AG09319 (cell line): ENCODE results near the gene ABCC3.
"Not testable (repeated sequence)": the region's sequence is repeated elsewhere in the genome, so short reads cannot be mapped to it uniquely, and the experiment has no call there.

Experiments used
- DNase-seq: peaks from one replicate; pipeline ENCODE4 v3.0.0-alpha.2; 2010; ENCODE audit warnings: low read depth; ENCODE audit errors: extremely low read depth
- TF ChIP-seq, protein P1 (sequence below): IDR thresholded peaks from 2 replicates; pipeline ENCODE4 v1.5.1; 2011; ENCODE audit warnings: low read depth, mild to moderate bottlenecking, inconsistent platforms, low read length, moderate library complexity

The ABCC3 gene

DNA sequence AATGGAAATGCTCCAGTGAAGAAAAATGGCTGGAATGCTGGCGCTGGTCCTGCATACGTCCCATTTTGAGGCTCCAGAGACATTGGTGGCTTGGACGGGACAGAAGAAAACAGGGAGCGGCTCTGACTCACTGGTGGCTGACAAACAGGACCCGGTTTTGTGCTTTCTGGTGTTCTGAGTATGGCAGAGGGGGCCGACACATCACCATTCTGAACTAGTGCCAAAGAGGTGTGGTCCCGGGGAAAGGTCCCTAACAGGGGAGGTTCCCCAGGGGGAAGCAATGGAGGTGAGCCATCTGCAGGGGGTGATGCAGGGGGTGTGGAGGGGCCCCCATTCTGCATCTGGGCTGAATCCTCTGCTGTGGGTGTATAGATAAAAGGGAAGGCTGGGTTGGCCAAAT is 64.7 kb downstream of the ABCC3 start:
- DNase-seq, result no peak

DNA sequence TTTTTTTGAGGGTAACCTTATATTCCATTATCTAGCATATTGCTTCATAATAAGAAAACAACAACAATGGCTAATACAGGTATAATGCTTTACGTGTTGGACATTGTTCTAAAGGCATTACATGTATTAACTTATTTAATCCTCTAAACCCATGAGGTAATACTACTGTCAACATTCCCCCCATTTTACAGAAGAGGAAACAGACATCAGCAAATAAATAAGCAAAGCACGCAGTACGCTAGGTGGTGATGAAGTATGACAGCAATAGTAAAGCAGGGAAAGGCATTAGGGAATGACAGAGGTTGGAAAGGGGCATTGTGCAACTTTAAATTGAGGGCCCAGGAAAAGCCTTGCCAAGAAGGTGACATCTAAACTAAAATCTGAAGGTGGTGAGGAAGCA is 68.5 kb downstream of the ABCC3 start:
- DNase-seq, result no peak
- TF ChIP-seq, protein P1, sequence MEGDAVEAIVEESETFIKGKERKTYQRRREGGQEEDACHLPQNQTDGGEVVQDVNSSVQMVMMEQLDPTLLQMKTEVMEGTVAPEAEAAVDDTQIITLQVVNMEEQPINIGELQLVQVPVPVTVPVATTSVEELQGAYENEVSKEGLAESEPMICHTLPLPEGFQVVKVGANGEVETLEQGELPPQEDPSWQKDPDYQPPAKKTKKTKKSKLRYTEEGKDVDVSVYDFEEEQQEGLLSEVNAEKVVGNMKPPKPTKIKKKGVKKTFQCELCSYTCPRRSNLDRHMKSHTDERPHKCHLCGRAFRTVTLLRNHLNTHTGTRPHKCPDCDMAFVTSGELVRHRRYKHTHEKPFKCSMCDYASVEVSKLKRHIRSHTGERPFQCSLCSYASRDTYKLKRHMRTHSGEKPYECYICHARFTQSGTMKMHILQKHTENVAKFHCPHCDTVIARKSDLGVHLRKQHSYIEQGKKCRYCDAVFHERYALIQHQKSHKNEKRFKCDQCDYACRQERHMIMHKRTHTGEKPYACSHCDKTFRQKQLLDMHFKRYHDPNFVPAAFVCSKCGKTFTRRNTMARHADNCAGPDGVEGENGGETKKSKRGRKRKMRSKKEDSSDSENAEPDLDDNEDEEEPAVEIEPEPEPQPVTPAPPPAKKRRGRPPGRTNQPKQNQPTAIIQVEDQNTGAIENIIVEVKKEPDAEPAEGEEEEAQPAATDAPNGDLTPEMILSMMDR, result no peak

More for the DNA sequence above, 64.7 kb downstream of the ABCC3 start:
- TF ChIP-seq, protein P1, result no peak

DNA sequence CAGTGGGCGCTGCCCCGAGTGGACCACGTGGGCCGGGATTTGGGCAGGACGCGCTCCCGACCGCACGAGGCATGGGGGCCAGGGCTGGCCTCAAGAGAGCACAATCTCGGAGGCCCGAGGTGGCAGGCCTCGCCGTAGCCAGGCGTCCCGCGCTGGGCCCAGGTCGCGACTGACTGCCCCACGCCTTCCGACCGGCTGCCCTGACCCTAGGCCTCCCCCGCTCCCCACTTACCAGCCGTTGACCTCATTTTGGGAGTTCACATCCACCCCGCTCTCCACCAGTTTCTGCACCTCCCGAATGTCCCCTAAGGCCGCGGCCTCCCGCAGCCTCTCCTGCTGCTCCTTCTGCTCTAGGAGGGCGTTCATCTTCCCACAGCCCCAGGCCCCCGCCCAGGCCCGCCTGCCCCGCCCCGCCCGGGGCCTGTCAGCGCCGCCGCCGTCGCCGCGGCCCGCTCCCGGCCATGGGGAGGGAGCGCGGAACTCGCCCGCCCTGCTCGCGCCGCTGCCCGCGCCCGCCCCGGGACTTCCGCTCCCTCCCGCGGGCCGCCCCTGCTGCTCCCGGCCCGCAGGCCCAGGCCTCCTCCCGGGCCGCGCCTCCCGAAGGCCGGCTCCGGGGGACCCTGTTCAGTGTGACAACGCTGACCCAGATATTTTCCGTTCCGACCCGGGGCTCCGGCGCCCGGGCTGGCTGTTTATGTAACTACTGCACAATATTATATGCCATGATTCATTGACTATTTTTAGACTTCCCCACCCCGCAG is 72.8 kb downstream of the ABCC3 start, which contains the start of gene ANKRD40:
Gene ANKRD40, minus strand, starts transcription at position 626 of the 761 bp plus-strand sequence. Its CDS starts 260 bp downstream, at position 366.
- peak; percentile 87 for DNase-seq
- TF ChIP-seq, protein P1, result no peak

DNA sequence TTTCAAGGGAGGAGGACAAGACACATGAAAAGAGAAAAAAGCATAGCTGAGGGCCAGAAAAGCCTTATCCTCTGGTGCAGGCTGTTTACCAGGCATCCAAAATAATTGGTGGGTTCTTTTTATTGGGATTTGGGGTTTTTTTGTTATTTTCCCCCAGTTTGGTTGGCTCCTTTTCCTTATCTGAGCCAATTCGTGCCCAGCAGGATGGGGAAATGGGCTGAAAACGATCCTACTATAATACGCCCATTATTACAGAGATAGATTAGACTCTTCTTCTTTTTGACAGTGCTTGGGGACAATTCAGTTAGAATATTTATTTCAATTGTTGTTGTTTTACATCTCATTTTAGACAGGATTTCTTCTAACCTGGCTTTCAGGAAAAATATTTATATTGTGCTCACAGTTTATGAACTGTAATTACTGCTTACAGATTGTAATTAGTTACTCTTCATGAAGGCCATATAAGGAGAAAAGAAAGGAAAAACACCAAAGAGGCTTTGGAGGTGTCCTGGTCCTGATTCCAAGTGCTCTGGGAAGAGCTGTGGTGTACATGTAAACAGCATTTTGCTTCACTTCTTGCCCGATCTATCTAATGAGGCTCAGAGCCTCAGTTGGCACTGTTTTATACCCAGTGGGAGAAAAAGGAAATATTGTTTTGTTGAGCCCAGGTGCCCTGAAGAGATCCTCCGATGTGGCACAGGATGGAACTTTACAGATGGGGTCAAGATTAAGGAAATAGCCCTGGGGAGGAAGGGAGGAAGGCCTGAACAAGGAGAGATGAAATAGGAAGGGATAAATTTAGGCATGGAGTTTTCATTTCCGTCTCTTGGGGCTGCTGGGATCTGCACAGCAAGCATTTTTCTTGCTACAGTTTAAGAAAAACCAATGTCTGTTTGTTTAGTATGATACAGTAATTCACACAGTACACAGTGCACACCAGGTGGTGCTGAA is 73.6 kb downstream of the ABCC3 start:
- TF ChIP-seq, protein P1, result no peak
- DNase-seq, result no peak

DNA sequence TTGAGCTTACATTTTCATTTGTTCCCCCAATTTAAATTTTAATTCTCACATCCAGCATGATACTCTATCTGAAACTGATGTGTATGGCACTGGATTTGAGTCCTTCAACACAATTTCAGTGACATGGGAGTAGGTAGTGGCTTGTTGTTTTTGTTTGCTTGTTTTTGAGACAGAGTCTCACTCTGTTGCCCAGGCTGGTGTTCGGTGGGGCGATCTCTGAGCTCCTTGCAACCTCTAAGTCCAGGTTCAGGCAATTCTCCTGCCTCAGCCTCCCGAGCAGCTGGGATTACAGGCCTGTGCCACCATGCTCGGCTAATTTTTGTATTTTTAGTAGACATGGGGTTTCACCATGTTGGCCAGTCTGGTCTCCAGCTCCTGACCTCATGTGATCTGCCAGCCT is 74.4 kb downstream of the ABCC3 start:
- not testable (repeated sequence) for DNase-seq

DNA sequence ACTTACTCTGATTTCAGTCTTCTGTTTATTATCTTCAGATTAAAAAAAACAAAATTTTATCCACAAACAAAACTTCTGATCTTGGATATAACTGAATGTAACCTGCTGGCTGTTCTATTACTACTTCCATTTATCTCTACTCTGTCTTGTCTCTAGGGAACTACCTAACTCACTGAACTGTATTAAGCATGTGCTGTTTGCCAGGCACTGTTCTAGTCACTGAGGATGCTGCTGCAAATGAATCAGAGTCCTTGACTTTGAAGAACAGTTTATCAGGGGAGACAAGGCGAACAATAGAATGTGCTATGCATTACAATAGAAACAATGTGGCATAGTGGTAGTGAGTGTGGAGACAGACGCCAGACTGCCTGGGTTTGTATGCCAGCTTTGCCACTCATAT is 75.3 kb downstream of the ABCC3 start:
- TF ChIP-seq, protein P1, result no peak
- no peak for DNase-seq

DNA sequence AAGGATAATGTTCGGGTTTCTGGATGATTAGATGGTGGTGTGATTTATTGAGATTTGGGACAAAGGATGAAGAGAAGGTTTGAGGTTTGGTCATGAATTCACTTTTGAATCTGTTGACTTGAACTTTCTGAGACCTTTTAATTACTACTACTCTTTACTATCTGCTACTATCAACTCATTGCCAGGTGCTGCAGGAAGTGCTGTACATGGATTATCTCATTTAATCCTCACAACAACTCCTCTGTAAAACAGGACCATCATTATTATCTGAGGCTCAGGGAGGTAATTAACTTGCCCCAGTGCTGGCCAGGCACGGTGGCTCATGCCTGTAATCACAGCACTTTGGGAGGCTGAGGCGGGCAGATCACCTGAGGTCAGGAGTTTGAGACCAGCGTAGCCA is 76.0 kb downstream of the ABCC3 start:
- no peak for DNase-seq
- TF ChIP-seq, protein P1, result no peak
